HTERT RPE-1 (cell line): ENCODE results near the gene C6orf89.

Experiments used
- in situ Hi-C: fragments of 300-500 bp; cut with MboI; formaldehyde crosslinking; loops from 4 replicates; pipeline ENCODE4 v1.14.3; 2020; ENCODE audit warnings: low sequenced_read_pairs

The C6orf89 gene

DNA sequence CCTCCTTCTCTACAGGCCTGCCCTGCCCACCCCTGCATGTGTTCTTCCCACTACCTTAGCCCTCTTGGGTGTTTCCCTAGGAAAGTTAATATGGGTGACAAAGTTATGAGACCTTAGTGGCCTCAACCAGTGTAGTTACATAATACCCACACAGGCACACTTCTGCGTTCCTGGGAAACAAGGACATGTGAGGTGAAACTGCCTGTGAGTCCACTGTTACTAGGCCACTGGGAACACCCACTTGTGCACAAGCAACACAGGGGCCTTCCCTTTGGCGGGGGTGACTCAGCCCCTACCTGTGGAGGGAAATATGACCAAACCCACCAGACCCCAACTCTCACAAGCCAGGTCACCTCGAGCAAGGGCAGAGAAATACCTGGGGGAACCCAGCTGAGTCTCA lies 81.5 kb downstream of the C6orf89 start:
- in situ Hi-C loops, result no loop called here

- in situ Hi-C loops, result no loop called here
Measured at GRCh38 chr6:36967757-36968156, 82.0 kb downstream of the C6orf89 start.

DNA sequence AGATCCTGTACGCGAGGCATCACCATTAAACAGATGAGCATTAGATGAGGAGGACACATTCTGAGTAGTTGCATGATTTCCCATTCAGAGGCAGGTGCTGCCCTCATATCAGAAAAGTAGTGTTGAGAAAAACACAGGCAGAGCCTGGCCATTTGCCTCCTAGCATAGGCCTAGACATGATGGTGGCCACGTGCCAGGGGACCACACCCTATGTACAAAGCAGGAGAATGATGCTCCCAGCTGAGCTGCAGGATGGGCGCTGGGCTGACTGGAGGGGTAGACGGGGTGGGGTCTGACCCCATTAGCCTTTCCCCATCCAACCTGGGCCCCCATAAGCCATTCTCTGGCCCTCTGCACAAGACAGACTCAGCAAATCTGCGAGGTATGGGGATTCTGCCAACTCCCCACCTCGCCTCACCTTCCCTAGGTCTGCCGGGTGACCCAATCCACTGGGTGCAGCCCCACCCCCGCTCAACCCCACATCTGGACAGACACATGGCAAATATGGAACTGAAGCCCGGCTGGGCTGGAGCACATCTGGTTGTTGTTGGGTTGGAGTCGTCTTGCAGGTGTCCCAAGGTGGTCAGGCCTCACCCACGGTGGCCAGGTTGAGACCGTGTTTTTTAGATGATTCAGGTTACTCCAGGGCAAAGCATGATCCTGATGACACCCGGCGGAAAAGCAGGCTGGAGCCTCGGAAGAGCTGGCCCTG lies 82.7 kb downstream of the C6orf89 start:
- in situ Hi-C loops, result no loop called here

DNA sequence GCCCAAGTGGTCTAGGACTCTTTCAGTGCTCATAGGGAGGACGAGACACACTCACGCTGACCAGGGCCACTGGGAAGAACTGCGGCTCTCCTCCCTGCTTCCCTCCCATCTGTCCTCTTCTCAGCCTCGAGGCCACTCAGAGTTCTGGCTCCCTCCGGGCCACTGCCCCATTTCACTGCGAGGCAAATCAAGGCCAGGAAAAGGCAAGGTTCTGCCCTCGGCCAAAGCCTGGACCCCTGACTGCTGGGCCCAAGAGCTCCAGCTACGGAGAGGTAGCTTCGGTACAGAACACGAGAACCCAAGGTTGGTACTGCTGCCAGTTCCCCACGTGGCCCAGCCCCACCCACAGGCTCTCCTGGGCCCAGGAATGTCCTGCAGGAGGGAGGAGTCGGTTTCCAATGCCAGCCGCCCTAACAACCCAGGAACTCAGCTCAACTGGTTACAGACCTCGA lies 83.5 kb downstream of the C6orf89 start:
- in situ Hi-C loops, result no loop called here

GRCh38 chr6:36969988-36970891 lies 84.5 kb downstream of the C6orf89 start:
- in situ Hi-C loops, result no loop called here

- in situ Hi-C loops, result no loop called here
Measured at GRCh38 chr6:36970892-36971842, 85.4 kb downstream of the C6orf89 start.

DNA sequence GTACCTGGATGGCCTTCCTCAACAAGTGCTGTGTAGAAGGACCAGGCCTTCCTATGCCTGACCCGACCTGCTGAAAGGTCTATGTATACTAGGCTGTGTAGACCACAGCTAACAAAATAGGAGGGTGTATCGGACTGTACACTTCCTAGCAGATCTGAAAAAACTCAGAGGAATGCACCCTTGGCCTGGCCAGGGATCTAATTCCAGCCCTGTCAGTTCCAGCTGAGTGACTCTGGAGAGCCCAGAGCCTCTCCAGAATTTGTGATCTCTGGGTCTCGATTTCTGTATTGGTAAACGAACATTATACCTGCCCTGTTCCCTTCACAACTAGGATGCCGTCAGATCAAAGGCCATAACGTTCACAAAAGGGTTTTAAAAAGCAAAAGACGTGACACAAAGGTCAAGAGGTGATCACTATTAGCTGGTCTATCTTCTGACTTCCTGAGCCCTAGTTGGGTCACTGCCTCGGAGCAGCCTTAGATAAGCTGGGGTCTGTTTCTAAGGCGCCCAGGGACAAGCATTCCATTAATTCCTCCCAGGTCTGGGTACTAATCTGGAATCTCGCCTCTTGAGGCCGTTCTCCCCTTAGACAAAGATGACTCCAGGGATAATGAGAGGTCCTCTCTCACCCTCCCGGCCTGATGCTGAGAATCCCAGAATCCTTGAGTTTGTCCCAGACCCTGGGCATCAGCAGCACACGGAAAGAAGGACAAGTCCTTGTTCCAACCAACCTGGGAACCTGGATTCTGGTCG lies 86.3 kb downstream of the C6orf89 start:
- in situ Hi-C loops, result no loop called here

DNA sequence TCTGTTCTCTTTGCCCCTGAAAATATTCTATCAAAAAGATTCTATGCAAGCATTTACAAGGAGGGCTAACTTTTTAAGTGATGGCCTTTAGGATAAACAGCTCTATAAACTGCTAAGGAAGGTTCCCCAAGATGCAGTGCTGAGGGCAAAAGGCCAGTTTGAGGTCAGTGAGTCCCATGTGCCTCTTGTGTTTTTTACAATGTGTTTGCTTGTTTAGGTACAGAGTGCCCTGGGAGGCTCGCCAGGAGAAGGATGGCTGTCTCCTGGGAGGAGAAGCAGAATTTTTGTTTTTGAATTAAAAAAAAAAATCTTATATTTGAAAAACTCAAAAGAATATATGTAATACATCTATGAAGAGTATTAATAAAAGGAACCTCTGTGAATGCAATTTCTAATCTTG lies 87.4 kb downstream of the C6orf89 start:
- in situ Hi-C loops, result no loop called here

DNA sequence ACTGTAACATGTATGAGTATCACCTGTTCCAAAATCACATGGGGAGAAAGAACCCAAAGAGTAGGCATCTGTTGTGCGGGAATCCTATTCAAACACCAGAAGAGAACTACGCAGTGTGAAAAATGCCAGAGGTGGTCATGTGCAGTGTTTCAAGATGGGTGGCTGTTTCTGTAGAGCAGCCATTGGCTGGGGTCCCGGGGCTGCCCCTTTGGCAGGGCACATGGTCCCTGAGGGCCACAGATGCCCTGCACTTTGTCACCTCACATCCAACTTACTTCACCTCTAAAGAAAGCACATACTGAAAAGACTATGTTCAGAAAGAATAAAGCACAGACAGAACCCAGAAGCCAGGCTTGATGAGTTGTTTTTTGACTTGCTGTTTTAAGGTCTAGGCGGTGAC lies 87.9 kb downstream of the C6orf89 start:
- in situ Hi-C loops, result no loop called here

GRCh38 chr6:36975231-36976006 lies 89.7 kb downstream of the C6orf89 start:
- in situ Hi-C loops, result no loop called here

- in situ Hi-C loops, result no loop called here
Measured at GRCh38 chr6:36976007-36976264, 90.2 kb downstream of the C6orf89 start.

DNA sequence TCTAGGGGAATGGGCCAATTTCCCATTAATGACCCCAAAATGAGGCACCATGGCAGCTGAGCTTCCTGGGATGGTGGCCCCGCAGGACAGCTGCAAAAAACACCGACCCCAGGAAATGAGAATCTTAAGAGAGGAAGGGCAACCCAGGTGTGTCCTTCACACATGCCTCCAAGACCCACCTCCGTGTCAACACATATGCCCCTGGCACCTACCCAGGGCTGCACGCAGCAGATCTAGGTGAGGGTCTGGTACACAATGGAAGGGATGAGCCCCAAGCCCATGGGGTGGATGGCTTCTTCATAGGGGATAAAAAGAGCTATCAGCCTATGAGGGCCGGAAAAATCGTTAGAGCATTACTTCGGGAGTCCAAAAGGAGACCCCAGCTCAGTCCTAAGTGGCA lies 90.8 kb downstream of the C6orf89 start:
- in situ Hi-C loops, result no loop called here

- in situ Hi-C loops, result no loop called here
Measured at GRCh38 chr6:36976931-36977330, 91.2 kb downstream of the C6orf89 start.

DNA sequence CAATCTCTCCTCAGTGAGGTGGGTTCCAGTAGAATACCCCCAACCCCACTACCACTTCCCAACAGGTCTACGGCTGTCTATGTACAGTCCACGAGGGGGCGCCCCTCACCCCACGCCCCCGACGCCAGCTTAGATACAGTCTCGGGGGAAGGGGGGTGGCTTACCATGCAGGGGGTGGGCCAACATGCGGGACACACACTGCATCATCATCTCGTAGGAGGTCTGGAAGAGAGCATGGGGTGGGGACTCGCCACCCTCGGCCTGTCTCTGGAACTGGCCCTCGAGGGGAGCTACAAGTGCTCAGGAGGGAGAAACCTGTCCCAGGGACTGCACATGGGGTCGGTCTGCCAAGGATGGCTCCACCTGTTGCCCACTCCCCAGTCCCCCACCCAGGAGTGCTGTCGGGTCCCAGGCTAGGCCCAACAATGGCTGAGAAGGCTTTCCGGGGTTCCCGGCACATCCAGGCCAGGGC lies 91.8 kb downstream of the C6orf89 start:
- in situ Hi-C loops, result no loop called here
